Right renal cortex interstitium (tissue), 3 donors: Measurements from ENCODE around the gene USP32. TPM values are rescaled to one million over a fixed set of nuclear protein-coding genes. Genes with fewer than 3 reads are reported as not detected.

Experiments used
- DNase-seq, 3 donors: peaks; one replicate each; pipeline ENCODE4 v3.0.0-alpha.2; 2013; ENCODE audit warnings: low read depth in 3 of 3, low spot score in 2 of 3
- polyA plus RNA-seq, 3 donors: library from polyadenylated mRNA; unstranded; fragments of 120-200 nt; gene quantifications; one replicate each; pipeline ENCODE4 v1.2.1, GENCODE V29; 2013; ENCODE audit not compliant: insufficient read length in 3 of 3

Gene USP32
- polyA plus RNA-seq, 3 donors = 44.0 to 45.9 (median 45.6) TPM

DNA sequence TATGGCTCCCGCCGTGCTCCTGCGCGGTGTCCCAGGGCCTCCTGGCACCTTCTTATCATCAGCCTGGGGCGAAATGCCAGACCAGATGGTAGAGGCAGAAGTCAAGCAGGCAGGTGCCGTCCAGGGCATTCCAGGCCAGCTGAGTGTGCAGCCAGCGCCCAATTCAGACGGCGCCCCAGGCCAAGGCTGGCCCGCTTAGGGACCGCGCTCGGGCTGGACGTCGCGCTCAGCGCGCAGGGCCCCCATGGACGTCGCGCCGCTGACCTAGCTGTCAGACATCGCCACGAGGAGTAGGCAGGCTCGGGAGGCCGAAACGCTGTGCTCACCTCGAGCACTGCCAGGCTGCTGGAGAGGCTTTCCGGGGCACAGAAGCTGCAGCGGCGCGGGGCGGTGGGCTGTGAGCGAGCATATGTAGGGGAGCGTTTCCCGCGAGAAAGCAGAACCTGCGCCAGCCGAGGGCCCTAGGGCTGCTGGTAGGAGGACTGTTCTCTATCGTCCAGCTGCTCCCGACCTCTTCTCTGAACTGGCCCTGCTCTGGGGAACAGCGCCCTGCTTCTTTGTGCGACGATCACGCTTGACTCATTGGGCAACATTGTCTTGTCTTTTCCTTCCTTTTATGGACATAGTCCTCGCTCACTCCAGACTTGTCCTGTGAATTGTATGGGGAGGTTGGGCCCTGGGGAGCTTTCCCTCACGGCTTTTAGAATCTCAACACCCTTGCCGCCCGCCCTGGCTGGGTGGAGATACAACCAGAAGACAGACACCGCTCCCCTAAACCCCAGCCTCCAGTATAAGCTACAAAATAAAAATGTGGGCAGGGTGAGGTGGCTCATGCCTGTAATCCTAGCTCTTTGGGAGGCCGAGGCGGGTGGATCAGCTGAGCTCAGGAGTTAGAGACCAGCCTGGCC, 250.6 kb downstream of the USP32 start:
- no peak for DNase-seq

DNA sequence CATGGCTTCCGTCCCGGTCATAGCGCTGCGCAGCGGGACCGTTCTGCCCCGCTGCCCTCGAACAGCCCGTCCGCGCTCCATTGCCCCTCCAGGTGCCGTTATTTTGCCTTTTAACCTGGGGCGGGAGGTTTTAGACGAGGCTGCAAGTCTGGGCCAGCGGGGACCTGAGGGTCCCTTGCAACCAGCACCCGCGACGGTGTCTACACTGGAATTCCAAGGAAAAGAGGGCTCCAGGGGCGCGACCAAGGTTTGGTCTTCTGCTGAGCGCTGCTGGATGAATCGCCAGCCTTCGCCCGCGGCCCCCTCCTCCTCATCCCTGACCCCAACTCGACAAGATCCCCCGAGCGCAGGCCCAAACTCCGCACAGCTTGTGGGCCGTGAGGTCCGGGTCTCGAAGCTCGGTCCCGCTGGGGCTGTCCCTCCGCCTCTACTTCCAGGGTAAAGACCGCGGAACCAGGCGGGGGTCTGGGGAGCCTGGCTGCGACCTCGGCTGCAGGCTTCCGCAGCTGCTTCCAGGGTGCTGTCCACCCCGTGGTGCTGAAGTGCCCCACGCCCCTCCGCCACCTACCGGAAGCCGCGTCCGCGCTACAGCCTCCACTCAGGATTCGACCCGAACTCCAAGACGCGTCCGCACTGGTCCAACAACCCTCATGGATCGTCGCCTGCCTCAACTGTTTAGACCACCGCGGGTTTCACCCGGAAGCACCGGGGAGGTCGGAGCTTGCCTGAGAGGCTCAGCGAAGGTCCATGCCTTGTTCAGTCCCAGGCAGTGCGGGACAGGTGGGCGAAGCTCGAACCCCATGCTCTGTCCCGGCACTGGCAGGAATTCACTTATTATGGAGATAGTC, 252.3 kb downstream of the USP32 start:
- DNase-seq = no peak

DNA sequence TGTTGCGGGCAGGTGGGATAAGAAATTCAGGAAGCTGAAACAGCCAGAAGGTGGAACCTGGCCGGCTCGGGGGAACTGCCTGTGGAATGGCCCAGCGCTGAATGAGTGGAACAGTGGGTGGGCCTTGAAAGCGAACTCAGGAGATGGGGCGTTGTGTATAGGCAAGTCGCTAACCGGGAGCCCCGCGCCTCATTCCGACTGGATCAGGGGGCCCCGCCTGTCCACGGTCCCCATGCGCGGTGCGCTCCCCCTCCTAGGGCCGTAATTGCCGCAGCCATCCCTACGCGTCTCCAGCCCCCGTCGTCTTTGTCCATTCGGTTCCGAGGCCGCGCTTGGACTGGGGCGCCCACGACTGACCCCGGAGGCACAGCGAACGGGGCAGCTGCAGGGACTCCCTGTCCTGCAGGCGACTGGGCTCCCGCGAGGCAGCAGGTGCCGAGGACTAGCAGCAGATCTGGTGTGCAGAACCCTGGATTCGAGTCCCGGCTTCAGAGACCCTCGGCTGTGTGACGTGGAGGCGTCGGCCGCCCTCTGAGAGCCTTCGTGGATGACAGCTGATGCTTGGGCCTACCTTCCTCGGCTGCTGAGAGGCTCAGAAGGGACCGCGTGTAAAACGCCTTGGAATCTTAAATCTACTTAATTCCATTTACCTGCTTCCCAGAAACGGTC, 253.0 kb downstream of the USP32 start:
- no peak for DNase-seq

DNA sequence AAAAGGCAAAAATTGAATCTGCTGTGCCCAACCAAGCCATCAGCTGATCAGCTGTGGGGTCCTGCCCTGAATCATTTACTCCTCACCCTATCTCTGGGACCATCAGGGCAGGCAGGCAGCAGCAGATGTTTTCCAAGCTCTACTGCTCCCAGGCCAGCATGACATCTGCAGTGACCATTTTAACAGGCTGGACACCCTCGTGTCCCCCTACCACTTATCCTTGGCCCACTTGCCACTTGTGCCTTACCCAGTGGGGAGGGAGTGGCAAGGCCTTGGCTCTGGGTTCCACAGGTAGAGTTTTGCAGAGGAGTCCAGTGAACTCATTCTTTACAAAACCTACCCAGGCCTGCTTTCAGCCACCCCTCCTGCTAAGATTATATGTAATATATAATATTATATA, 254.2 kb downstream of the USP32 start:
- no peak for DNase-seq

DNA sequence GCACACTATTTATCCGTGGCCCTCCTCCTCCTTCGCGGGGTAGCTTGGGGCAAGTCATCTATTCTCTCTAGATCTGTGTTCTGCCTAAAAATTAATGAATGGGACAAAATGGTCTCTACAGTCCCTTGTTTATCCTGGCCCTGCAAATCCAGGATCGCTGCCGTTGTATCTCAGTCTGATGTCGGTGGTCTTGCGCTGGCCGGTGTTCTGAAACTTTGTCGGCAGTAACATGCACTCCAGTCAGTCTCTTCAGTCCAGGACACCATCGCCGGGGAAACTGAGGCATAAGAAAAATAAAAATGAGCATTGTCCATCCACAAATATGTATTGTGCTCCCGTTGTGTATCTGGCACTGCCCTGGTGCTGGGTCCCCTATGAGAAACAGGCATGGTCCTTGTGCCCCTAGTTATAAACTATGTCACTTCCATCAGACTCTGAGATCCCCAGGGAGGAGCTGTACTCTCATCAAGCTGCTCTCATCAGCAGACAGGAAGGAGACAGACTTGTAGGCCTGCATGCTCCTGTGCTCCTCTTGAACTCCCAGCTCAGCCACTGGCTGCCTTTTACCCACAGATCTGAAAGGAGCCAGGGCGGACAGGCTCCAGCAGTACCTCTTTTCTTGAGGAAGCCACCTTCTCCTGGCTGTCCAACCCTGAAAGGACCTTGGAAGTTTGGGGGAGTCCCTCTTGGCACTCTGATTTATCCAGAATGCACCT, 255.8 kb downstream of the USP32 start:
- no peak for DNase-seq

DNA sequence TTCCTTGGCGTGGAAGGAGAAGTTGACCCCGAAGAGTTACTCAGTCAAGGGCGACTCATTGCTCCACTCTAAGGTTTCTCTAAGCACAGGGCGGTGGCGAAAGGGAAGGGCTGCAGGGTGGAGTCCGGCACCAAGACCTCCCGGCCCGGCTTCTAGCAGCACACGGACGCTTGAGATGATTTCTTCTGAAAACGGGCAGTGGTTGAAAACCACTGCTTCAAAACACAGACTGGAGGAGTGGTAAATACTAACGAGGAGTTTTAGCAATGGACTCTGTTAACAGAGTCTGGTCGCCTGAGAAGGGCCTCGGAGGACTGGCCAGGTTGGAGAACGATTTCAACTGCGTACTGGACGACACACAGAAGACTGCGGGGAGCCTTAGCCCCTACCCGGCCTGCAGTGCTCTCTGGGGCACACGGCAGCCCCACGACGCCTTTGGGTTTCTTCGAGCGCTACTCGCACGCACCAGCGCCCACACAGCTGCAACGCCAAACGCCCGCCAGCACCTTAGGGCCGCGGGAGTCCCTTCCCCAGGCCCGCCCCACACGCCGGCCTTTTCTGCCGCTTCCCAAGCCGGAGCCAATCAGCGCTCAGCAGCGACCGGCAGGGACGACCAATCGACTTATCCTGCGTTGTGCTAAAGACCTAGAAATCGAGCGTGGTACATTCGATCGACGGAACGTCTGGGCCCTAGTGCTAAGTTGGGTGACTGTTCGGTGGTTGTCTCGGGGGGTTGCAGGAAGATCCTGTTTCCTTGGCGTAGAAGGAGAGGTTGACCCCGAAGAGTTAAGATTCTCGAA, 256.6 kb downstream of the USP32 start:
- DNase-seq = peak in 1 of 3 donors; percentile 76

DNA sequence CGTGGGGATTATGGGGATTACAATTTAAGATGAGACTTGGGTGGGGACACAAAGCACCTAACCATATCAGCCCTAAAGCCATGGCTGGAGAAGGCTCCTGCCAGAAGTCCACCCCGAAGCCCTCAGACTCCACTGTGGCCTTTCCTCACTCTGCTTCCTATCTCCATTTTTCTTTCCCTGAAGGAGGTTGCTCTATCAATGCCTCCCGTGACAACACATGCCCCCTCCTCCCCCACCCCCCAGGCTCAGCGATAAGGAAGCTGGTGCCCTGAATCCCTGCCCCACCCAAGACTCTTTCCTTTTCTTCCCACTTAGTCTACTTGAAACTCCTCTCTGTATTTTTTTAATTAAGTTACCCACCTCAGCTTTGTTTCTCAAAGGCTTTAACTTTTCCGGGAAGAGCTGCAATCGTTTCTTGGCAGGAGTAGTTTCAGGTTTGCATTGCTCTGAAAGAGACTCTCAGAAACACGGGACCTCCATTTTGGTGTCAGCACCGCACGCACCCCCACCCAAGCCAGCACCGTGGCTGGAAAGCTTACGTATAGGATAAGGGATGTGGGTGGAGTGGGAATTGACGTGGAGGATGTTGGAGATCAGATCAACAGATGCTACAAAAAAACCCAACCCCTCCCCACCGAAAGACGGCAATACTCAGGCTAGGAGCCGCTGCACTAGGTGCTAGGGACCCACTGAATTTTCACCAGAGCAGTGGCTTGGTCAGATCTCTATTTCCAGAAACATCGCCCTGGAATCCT, 257.4 kb downstream of the USP32 start:
- DNase-seq = no peak

DNA sequence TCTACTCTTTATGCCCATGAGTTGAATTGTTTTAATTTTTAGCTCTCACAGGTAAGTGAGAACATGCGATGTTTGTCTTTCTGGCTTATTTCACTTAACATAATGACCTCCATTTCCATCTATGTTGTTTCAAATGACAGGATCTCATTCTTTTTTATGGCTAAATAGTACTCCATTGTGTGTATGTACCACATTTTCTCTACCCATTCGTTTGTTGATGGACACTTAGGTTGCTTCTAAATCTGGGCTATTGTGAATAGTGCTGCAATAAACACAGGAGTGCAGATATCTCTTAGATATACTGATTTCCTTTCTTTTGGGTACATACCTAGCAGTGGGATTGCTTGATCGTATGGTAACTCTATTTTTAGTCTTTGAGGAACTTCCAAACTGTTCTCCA, 261.5 kb downstream of the USP32 start:
- DNase-seq = no peak

DNA sequence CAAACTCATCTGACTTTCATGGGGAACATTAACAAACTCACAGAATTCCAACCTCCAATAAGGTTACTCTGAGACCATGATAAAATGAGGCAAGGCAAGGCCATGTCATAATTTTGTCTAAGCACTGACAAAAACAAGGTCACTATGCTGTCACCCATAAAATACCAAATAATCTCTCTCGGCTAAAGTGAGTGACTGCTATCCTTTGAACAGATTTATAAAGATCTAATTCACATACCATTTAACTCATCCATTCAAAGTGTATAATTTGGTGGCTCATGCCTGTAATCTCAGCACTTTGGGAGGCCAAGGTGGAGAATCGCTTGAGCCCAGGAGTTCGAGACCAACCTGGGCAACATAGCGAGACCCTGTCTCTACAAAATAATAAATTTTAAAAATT, 262.8 kb downstream of the USP32 start:
- DNase-seq = no peak

Other genes starting within 250 kb of the USP32 start
- 10 to 100 TPM; 40.7 to 49.6 (median 46.5) TPM for gene CA4, start 242.2 kb downstream of the USP32 start, polyA plus RNA-seq
- gene CHCT1, start 30.4 kb upstream of the USP32 start, polyA plus RNA-seq = under 1 TPM in 2 of 3 donors, not detected in 1; 0.29 to 0.30 TPM
- 10 to 100 TPM; 54.2 to 56.3 (median 54.6) TPM for gene APPBP2, start 134.1 kb upstream of the USP32 start, polyA plus RNA-seq
- gene PPM1D, start 208.1 kb upstream of the USP32 start, polyA plus RNA-seq = 10 to 100 TPM; 25.2 to 26.0 (median 25.3) TPM